ENCODE data around the gene EXPH5. TPM values are rescaled to one million over a fixed set of nuclear protein-coding genes. Genes with fewer than 3 reads are reported as not detected.
"Not testable (repeated sequence)": the region's sequence is repeated elsewhere in the genome, so short reads cannot be mapped to it uniquely, and the experiment has no call there.

The EXPH5 gene
- total RNA-seq, 1 experiment from 2014 or later = 18.1 TPM

- Mint-ChIP-seq H3K27ac (ENCODE audit: unreplicated experiment) (no peak overlapping the region), H3K27me3 (ENCODE audit: insufficient read depth, unreplicated experiment) (no peaks in the 10 kb centered on the region), H3K9me3 (ENCODE audit: unreplicated experiment) (no peaks in the 10 kb centered on the region), H3K4me1 (ENCODE audit: low read depth, unreplicated experiment) (peaks cover 7% of the 10 kb centered on the region), H3K36me3 (ENCODE audit: insufficient read depth, unreplicated experiment) (no peaks in the 10 kb centered on the region), H3K4me3 (ENCODE audit: unreplicated experiment) (no peak overlapping the region)
- TF ChIP-seq CTCF (IDR thresholded peaks at IDR 0.05; ENCODE audit: insufficient read depth in 1 of 2, low read depth in 1 of 2, low read length in 1 of 2, severe bottlenecking in 1 of 2, unreplicated experiment in 1 of 2) = no peak
- Histone ChIP-seq H3K4me1 (peaks cover 13% of the 10 kb centered on the region), H3K27me3 (replicated peaks; ENCODE audit: control insufficient read depth, insufficient read depth, low read length) (no peaks in the 10 kb centered on the region), H3K36me3 (ENCODE audit: control insufficient read depth, insufficient read depth, low read length) (no peaks in the 10 kb centered on the region), H3K9me3 (no peaks in the 10 kb centered on the region), H3K4me3 (ENCODE audit: low read depth, low read length) (no peak overlapping the region)
- intact Hi-C loops (cut with micrococcal nuclease; ENCODE audit: unreplicated experiment) = no loop called here
- DNase-seq = no peak
- no TSS peak for BruUV-seq (replicated peaks)
- POLR2A ChIA-PET = no interaction called here
- CTCF ChIA-PET = no interaction called here
These were observed 6.5 kb downstream of the EXPH5 start for GRCh38 chr11:108587109-108587508.

- Mint-ChIP-seq H3K27ac (ENCODE audit: unreplicated experiment) (no peak overlapping the region), H3K9me3 (ENCODE audit: unreplicated experiment) (no peaks in the 10 kb centered on the region), H3K27me3 (ENCODE audit: insufficient read depth, unreplicated experiment) (no peaks in the 10 kb centered on the region), H3K4me3 (ENCODE audit: unreplicated experiment) (no peak overlapping the region), H3K4me1 (ENCODE audit: low read depth, unreplicated experiment) (peaks cover 7% of the 10 kb centered on the region), H3K36me3 (ENCODE audit: insufficient read depth, unreplicated experiment) (no peaks in the 10 kb centered on the region)
- no peaks in the 10 kb centered on the region for H3K36me3 ChIP-seq (ENCODE audit: control insufficient read depth, insufficient read depth, low read length)
- TF ChIP-seq CTCF (IDR thresholded peaks at IDR 0.05; ENCODE audit: insufficient read depth in 1 of 2, low read depth in 1 of 2, low read length in 1 of 2, severe bottlenecking in 1 of 2, unreplicated experiment in 1 of 2) = no peak
- ChIA-PET CTCF (no interaction called here), POLR2A (interaction anchor here (0.6 kb wide), 1 partner anchor 46 kb away, joined by 3 read pairs; no protein-coding TSS in a partner anchor)
- peaks cover 7% of the 10 kb centered on the region for H3K4me1 ChIP-seq
- no peaks in the 10 kb centered on the region for H3K27me3 ChIP-seq (replicated peaks; ENCODE audit: control insufficient read depth, insufficient read depth, low read length)
- intact Hi-C loops (cut with micrococcal nuclease; ENCODE audit: unreplicated experiment) = no loop called here
- no peak for DNase-seq
- BruUV-seq (replicated peaks) = no TSS peak
- no peak overlapping the region for H3K4me3 ChIP-seq (ENCODE audit: low read depth, low read length)
- H3K9me3 ChIP-seq = no peaks in the 10 kb centered on the region
These were observed 7.0 kb downstream of the EXPH5 start for GRCh38 chr11:108586600-108586999.

GRCh38 chr11:108586185-108586584 is 7.4 kb downstream of the EXPH5 start:
- H3K4me1 Mint-ChIP-seq (ENCODE audit: low read depth, unreplicated experiment); BruUV-seq (replicated peaks); CTCF ChIA-PET; H3K9me3 Mint-ChIP-seq (ENCODE audit: unreplicated experiment); intact Hi-C loops (cut with micrococcal nuclease; ENCODE audit: unreplicated experiment); H3K27me3 ChIP-seq (replicated peaks; ENCODE audit: control insufficient read depth, insufficient read depth, low read length); H3K36me3 Mint-ChIP-seq (ENCODE audit: insufficient read depth, unreplicated experiment); H3K4me3 Mint-ChIP-seq (ENCODE audit: unreplicated experiment); H3K36me3 ChIP-seq (ENCODE audit: control insufficient read depth, insufficient read depth, low read length); H3K4me1 ChIP-seq; H3K27me3 Mint-ChIP-seq (ENCODE audit: insufficient read depth, unreplicated experiment); DNase-seq; H3K9me3 ChIP-seq; H3K4me3 ChIP-seq (ENCODE audit: low read depth, low read length); H3K27ac Mint-ChIP-seq (ENCODE audit: unreplicated experiment): not testable (repeated sequence)
- POLR2A ChIA-PET = interaction anchor here (0.6 kb wide), 1 partner anchor 46 kb away, joined by 3 read pairs; no protein-coding TSS in a partner anchor

GRCh38 chr11:108584973-108585372 is 8.6 kb downstream of the EXPH5 start:
- no TSS peak for BruUV-seq (replicated peaks)
- no peak for TF ChIP-seq CTCF (IDR thresholded peaks at IDR 0.05; ENCODE audit: insufficient read depth in 1 of 2, low read depth in 1 of 2, low read length in 1 of 2, severe bottlenecking in 1 of 2, unreplicated experiment in 1 of 2)
- DNase-seq = no peak
- Mint-ChIP-seq H3K4me3 (ENCODE audit: unreplicated experiment) (no peak overlapping the region), H3K4me1 (ENCODE audit: low read depth, unreplicated experiment) (peaks cover 8% of the 10 kb centered on the region), H3K36me3 (ENCODE audit: insufficient read depth, unreplicated experiment) (no peaks in the 10 kb centered on the region), H3K9me3 (ENCODE audit: unreplicated experiment) (no peaks in the 10 kb centered on the region), H3K27ac (ENCODE audit: unreplicated experiment) (no peak overlapping the region), H3K27me3 (ENCODE audit: insufficient read depth, unreplicated experiment) (no peaks in the 10 kb centered on the region)
- intact Hi-C loops (cut with micrococcal nuclease; ENCODE audit: unreplicated experiment) = no loop called here
- H3K4me3 ChIP-seq (ENCODE audit: low read depth, low read length) = no peak overlapping the region
- H3K36me3 ChIP-seq (ENCODE audit: control insufficient read depth, insufficient read depth, low read length) = no peaks in the 10 kb centered on the region
- peaks cover 6% of the 10 kb centered on the region; the same call in 1 of the 2 replicates for H3K4me1 ChIP-seq
- H3K9me3 ChIP-seq = no peaks in the 10 kb centered on the region
- CTCF ChIA-PET = no interaction called here
- no peaks in the 10 kb centered on the region for H3K27me3 ChIP-seq (replicated peaks; ENCODE audit: control insufficient read depth, insufficient read depth, low read length)
- POLR2A ChIA-PET = no interaction called here

All from Caco-2 (cell line).